ENCODE results near the gene NEUROG1.
A peak's percentile ranks its signal among the peaks of the same experiment; 100 is the strongest.

The NEUROG1 gene

DNA sequence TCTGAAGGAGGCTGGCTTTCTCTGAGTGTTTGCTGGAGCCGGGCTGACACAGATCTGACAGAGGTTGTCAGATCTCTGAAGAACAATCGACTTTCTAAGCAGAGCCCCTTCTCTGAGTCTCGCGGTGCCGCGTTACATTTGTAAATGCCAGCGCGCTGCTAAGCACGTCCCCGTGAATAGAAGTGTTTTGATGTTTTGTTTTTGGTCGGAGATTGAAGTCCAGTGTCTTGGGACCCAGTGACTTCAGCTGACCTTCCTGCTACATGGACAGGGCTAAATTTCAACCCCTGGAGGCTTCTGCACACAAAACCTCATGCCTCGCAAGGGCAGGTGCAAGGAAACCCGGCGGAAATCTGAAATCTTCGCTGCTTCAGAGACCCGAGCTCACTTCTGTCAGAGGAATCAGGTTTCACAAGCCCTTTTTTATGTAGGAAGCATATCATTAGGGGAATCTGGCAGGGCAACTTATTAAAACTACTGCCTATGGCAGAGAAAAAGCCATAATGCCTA lies 27.2 kb downstream of the NEUROG1 start:
- H3K4me3 ChIP-seq (ENCODE audit: low read depth, low read length): peak overlapping the region; percentile 24
- TF ChIP-seq, protein P1, sequence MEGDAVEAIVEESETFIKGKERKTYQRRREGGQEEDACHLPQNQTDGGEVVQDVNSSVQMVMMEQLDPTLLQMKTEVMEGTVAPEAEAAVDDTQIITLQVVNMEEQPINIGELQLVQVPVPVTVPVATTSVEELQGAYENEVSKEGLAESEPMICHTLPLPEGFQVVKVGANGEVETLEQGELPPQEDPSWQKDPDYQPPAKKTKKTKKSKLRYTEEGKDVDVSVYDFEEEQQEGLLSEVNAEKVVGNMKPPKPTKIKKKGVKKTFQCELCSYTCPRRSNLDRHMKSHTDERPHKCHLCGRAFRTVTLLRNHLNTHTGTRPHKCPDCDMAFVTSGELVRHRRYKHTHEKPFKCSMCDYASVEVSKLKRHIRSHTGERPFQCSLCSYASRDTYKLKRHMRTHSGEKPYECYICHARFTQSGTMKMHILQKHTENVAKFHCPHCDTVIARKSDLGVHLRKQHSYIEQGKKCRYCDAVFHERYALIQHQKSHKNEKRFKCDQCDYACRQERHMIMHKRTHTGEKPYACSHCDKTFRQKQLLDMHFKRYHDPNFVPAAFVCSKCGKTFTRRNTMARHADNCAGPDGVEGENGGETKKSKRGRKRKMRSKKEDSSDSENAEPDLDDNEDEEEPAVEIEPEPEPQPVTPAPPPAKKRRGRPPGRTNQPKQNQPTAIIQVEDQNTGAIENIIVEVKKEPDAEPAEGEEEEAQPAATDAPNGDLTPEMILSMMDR (IDR thresholded peaks at IDR 0.05; ENCODE audit: control insufficient read depth, extremely low read depth, insufficient read depth): no peak
- DNase-seq (ENCODE audit: low read depth): peak; percentile 45

DNA sequence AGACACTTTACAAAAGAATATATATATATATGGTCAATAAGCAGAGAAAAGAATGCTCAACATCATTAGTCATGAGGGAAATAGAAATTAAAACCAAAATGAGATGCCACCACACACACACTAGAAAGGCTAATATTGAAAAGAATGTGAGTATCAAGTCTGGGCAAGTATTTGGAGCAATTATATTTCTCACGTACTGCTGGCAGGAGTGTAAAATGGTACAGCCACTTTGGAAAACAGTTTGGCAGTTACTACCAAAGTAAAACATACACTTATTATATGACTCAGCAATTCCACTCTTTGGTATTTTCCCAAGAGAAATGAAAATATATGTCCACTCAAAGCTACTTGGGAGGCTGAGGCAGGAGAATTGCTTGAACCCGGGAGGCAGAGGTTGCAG lies 29.8 kb downstream of the NEUROG1 start:
- no peak overlapping the region for H3K4me3 ChIP-seq (ENCODE audit: low read depth, low read length)
- no peak for DNase-seq (ENCODE audit: low read depth)
- TF ChIP-seq, protein P1 (IDR thresholded peaks at IDR 0.05; ENCODE audit: control insufficient read depth, extremely low read depth, insufficient read depth): no peak

DNA sequence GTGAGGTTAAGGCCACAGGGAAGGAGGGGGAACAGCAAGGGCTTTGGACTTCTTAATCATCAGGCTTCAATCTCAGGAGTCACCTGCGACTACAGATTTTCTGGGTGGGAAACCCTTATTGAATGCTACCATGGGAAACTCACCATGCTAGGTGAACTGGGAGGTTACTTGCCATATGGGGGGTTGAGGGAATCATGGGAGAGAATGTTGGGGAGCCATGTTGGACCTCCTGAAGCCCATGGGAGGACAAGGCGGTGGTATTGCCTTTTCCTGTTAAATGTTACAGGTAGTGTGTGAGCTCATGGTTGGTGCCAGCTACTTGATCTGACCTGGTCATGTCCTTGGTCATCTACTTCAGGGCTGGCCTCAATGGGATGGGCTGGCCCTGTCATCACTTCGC lies 31.4 kb downstream of the NEUROG1 start:
- TF ChIP-seq, protein P1 (IDR thresholded peaks at IDR 0.05; ENCODE audit: control insufficient read depth, extremely low read depth, insufficient read depth): no peak
- H3K4me3 ChIP-seq (ENCODE audit: low read depth, low read length): no peak overlapping the region
- DNase-seq (ENCODE audit: low read depth): no peak

DNA sequence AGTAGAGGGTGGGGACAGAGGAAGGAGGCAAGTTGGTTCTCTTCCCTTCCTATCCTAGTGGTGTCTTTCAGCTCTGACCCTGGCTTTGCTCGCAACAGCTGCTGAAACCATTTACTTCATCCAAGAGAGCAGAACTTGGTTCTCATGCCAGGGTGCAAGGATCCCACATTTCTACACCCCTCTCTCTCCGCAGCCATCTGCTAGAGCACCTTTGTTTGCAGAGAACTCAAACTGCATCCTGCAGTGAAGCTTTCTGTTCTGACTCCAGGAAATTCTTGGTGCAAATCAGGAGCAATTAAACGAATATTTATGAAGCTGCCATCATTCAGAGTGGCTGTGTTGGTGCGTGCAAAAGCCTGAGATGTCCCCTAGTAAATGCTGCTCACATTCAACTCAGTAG lies 31.9 kb downstream of the NEUROG1 start:
- TF ChIP-seq, protein P1 (IDR thresholded peaks at IDR 0.05; ENCODE audit: control insufficient read depth, extremely low read depth, insufficient read depth): no peak
- no peak for DNase-seq (ENCODE audit: low read depth)
- no peak overlapping the region for H3K4me3 ChIP-seq (ENCODE audit: low read depth, low read length)

DNA sequence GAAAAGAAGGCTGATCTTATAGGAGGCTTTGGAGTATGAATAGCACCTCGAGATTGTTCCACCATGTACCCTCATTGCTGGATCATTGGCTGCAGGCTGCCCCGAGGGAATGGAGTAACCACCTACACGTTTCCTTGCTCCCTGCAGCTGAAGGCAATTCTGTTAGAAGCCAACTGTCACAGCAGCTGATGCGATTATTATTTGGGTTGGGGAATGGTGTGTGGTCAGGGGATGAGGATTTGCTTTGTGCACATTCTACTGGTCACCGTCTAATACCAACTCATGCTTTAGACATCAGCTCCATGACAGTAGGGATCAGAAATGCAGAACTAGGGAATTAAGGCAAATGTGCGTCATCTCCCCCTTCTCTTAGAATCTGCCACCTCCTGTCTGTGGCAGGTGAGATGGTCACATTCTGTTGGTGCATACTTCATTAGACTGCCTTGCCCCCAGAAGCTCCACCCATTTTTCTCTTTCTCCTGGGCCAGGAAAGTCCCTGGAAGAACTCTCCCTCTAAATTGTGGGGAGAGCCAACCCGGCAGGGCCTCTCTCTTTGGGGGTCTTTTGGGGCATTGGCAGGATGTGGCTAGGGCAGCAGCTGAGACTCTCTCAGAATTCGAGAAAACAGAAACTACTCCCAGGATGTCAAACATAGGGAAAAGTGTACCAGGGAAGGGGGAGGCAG lies 32.8 kb downstream of the NEUROG1 start:
- no peak for DNase-seq (ENCODE audit: low read depth)
- H3K4me3 ChIP-seq (ENCODE audit: low read depth, low read length): no peak overlapping the region
- TF ChIP-seq, protein P1 (IDR thresholded peaks at IDR 0.05; ENCODE audit: control insufficient read depth, extremely low read depth, insufficient read depth): no peak

DNA sequence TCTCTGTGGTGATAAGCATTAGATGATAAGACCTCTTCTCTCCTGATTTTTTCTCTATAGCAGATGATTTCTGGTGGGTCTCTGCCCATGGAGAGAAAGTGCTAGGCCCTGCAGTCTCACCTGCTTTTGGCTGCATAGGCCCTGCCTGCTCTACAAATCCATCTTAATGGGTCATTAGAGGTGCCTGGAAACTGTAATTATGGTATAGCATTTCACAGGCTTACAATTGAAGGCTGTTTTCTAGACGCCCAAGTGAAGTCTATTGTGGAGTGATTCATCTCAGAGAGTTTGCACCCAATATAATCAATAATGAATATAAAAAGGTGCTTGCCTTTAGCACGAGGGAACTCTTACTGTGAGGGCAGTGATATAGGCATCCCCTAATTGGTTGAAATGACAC lies 33.8 kb downstream of the NEUROG1 start:
- TF ChIP-seq, protein P1 (IDR thresholded peaks at IDR 0.05; ENCODE audit: control insufficient read depth, extremely low read depth, insufficient read depth): no peak
- no peak for DNase-seq (ENCODE audit: low read depth)
- no peak overlapping the region for H3K4me3 ChIP-seq (ENCODE audit: low read depth, low read length)

DNA sequence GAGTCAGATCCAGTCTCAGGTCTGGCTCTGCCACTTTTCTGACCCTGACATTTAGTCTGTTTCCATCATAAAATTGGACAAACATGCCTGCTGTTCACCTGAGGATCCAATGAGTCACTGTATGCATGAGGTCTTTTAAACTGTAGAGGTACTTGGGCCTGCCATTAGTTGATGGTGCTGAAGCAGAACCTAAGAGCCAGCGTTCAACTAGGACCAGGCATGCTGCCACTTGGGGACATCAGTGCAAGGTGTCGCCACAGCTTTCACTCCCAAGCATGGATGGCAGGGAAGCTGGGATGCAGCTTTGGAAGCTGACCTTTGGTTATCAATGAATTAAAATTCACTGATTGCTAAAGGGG lies 37.1 kb downstream of the NEUROG1 start:
- DNase-seq (ENCODE audit: low read depth): no peak
- no peak overlapping the region for H3K4me3 ChIP-seq (ENCODE audit: low read depth, low read length)
- TF ChIP-seq, protein P1 (IDR thresholded peaks at IDR 0.05; ENCODE audit: control insufficient read depth, extremely low read depth, insufficient read depth): no peak

Data from LNCaP clone FGC (cell line).